Gastroesophageal sphincter (tissue), 4 donors: ENCODE data around the gene COPS7B. TPM values are rescaled to one million over a fixed set of nuclear protein-coding genes. Genes with fewer than 3 reads are reported as not detected.

Experiments used
- ATAC-seq: fragments of 150-250 bp; one replicate; pipeline ENCODE4 v1.9.1; 2016; ENCODE audit warnings: mild to moderate bottlenecking, moderate library complexity
- H3K27ac ChIP-seq, 4 donors: fragments of 200-600 bp; sonication (generic) in 3 of 4; 1 replicate in 3 of 4; 2 replicates in 1 of 4; pipeline ENCODE4 v1.5.1; 2016 to 2019
- H3K27me3 ChIP-seq: fragments of 200-600 bp; sonication (generic); one replicate; pipeline ENCODE4 v1.5.1; 2019
- H3K36me3 ChIP-seq, 2 donors: fragments of 200-600 bp; sonication (generic); one replicate each; pipeline ENCODE4 v1.5.1; 2019; ENCODE audit warnings: control low read depth in 1 of 2
- H3K4me1 ChIP-seq, 3 donors: fragments of 200-600 bp; sonication (generic); 1 replicate in 2 of 3; 2 replicates in 1 of 3; pipeline ENCODE4 v1.5.1; 2016 to 2019; ENCODE audit warnings: control low read depth in 2 of 3
- H3K4me3 ChIP-seq, 2 donors: fragments of 200-600 bp; sonication (generic); one replicate each; pipeline ENCODE4 v1.5.1; 2019; ENCODE audit warnings: mild to moderate bottlenecking in 1 of 2, moderate library complexity in 1 of 2
- H3K9me3 ChIP-seq, 3 donors: fragments of 200-600 bp; sonication (generic); one replicate each; pipeline ENCODE4 v1.5.1; 2017 to 2019; ENCODE audit warnings: control low read depth in 2 of 3
- EP300 ChIP-seq: sonication (generic); formaldehyde crosslinking; IDR thresholded peaks from one replicate; pipeline ENCODE4 v1.6.1; 2017; ENCODE audit warnings: antibody characterized with exemption, mild to moderate bottlenecking
- POLR2A ChIP-seq, 2 donors: fragments of 450-650 bp; IDR thresholded peaks; one replicate each; pipeline ENCODE4 v1.6.1; 2017; ENCODE audit warnings: antibody characterized with exemption in 2 of 2, mild to moderate bottlenecking in 2 of 2, moderate library complexity in 1 of 2
- POLR2AphosphoS5 ChIP-seq: sonication (generic); formaldehyde crosslinking; IDR thresholded peaks from one replicate; pipeline ENCODE4 v1.6.1; 2017; ENCODE audit warnings: antibody characterized with exemption
- WGBS, 2 donors: methylation state at CpG; one replicate each; pipeline ENCODE4 v1.1.5; 2018; ENCODE audit warnings: low coverage in 1 of 2; 5-methylcytosine and 5-hydroxymethylcytosine counted together
- total RNA-seq, 4 donors: library from RNA; depleted of rRNA; stranded (reverse); fragments of >200 nt; gene quantifications; one replicate each; pipeline ENCODE4 v1.1.0, GENCODE V29; 2016
- TF ChIP-seq, protein P1 (sequence below), 4 experiments: fragments of 200-600 bp in 2 of 4; fragments of 450-650 bp in 2 of 4; sonication (generic) in 1 of 4; IDR thresholded peaks; one replicate each; pipeline ENCODE4 v1.5.1; 2017 to 2019; ENCODE audit warnings: antibody characterized with exemption in 4 of 4, mild to moderate bottlenecking in 2 of 4, moderate library complexity in 2 of 4

Gene COPS7B
- total RNA-seq, 4 donors from 2014 or later: 24.2 to 39.4 (median 30.0) TPM

DNA sequence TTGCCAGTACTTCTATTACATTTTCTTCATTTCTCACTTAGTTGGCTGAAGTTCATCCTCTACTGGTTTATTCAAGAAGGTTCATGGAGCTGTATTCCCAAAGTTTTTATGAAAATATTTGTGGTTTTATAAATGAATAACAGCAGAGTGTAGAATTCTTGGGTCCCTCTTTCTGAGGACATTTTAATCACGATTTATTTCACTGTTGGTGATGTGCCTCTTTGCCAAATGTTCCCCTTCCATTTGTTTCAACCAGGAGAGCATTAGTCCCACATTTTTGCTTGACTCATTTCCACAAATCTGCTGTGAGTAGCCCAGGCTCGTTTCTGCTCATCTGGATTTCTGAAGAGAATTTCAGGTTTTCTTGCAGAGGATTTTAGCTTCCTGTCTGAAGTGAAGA lies 20.8 kb downstream of the COPS7B start:
- TF ChIP-seq POLR2A (IDR thresholded peaks at IDR 0.05) (no peak), EP300 (no peak), POLR2AphosphoS5 (no peak)
- TF ChIP-seq, protein P1, sequence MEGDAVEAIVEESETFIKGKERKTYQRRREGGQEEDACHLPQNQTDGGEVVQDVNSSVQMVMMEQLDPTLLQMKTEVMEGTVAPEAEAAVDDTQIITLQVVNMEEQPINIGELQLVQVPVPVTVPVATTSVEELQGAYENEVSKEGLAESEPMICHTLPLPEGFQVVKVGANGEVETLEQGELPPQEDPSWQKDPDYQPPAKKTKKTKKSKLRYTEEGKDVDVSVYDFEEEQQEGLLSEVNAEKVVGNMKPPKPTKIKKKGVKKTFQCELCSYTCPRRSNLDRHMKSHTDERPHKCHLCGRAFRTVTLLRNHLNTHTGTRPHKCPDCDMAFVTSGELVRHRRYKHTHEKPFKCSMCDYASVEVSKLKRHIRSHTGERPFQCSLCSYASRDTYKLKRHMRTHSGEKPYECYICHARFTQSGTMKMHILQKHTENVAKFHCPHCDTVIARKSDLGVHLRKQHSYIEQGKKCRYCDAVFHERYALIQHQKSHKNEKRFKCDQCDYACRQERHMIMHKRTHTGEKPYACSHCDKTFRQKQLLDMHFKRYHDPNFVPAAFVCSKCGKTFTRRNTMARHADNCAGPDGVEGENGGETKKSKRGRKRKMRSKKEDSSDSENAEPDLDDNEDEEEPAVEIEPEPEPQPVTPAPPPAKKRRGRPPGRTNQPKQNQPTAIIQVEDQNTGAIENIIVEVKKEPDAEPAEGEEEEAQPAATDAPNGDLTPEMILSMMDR (IDR thresholded peaks at IDR 0.05): no peak
- ATAC-seq: no peak
- WGBS, 2 donors: 80 to 91% methylated on average over 2 of the region's 2 CpGs

DNA sequence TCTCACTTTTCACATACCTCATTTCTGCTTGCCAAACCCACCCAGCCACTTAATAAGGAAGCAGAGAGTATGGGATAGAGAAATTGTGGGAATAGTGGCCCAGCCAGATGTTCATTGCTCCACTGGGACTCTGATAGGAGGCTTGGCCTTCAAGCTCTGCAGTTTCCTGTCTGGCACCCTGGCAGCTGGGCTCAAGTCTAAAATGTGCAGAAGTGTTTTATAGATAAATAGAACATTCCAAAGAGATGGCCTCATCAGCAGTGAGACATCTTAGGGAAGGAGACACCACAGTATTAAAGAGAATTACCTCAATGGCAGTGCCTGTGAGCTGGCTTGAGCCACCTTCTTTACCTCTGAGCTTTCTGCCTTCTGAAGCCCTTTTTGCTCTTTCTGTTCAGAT lies 24.7 kb downstream of the COPS7B start:
- H3K4me1 ChIP-seq: no peaks in the 10 kb centered on the region
- peaks cover 0 to 7% (median 0%) of the 10 kb centered on the region in 3 donors for H3K9me3 ChIP-seq
- H3K36me3 ChIP-seq: peaks cover 0 to 78% of the 10 kb centered on the region in 2 donors
- H3K4me3 ChIP-seq: no peak overlapping the region
- TF ChIP-seq EP300 (no peak), POLR2A (IDR thresholded peaks at IDR 0.05) (no peak), POLR2AphosphoS5 (no peak)
- TF ChIP-seq, protein P1 (IDR thresholded peaks at IDR 0.05): no peak
- no peaks in the 10 kb centered on the region for H3K27me3 ChIP-seq
- ATAC-seq: no peak
- no peak overlapping the region for H3K27ac ChIP-seq

More for the DNA sequence above, 20.8 kb downstream of the COPS7B start:
- Histone ChIP-seq H3K27me3 (no peaks in the 10 kb centered on the region), H3K36me3 (peaks cover 0 to 84% of the 10 kb centered on the region in 2 donors), H3K4me1 (no peaks in the 10 kb centered on the region), H3K27ac (no peak overlapping the region), H3K4me3 (no peak overlapping the region), H3K9me3 (no peaks in the 10 kb centered on the region)

DNA sequence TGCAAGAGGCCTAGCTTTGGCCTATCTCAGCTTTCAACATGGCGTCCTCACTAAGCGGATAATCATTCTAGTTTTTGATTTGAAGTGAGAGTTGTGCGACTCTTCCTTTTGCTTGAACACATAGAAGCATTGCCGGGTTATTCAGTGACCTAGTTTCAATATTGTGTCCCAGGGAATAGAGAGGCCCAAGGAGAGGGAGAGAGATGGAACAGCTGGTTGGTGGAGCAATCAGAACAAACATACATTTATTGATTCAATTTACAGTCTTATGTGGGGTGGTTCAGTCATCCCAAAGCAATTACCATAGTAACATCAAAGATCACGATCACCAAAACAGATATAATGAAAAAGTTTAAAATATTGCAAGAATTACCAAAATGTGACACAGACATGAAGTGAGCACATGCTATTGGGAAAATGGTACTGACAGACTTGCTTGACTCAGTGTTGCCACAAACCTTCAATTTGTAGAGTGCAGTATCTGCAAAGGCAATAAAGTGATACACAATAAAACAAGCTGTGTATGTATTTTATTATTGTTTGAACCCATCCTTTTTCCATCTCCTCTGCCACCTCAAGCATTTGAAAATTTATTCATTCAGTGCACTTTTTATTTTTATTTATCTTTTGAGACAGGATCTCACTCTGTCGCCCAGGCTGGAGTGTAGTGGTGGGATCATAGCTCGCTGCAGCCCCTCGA lies 30.2 kb downstream of the COPS7B start:
- H3K9me3 ChIP-seq: peaks cover 0 to 7% (median 0%) of the 10 kb centered on the region in 3 donors
- ATAC-seq: no peak
- no peaks in the 10 kb centered on the region for H3K27me3 ChIP-seq
- TF ChIP-seq POLR2AphosphoS5 (no peak), POLR2A (IDR thresholded peaks at IDR 0.05) (no peak), EP300 (no peak)
- TF ChIP-seq, protein P1 (IDR thresholded peaks at IDR 0.05): no peak
- WGBS, 2 donors: 89 to 95% methylated on average over 3 to 8 of the region's 8 CpGs
- no peak overlapping the region for H3K4me3 ChIP-seq
- no peak overlapping the region for H3K27ac ChIP-seq
- no peaks in the 10 kb centered on the region for H3K4me1 ChIP-seq
- peaks cover 0 to 23% of the 10 kb centered on the region in 2 donors for H3K36me3 ChIP-seq

DNA sequence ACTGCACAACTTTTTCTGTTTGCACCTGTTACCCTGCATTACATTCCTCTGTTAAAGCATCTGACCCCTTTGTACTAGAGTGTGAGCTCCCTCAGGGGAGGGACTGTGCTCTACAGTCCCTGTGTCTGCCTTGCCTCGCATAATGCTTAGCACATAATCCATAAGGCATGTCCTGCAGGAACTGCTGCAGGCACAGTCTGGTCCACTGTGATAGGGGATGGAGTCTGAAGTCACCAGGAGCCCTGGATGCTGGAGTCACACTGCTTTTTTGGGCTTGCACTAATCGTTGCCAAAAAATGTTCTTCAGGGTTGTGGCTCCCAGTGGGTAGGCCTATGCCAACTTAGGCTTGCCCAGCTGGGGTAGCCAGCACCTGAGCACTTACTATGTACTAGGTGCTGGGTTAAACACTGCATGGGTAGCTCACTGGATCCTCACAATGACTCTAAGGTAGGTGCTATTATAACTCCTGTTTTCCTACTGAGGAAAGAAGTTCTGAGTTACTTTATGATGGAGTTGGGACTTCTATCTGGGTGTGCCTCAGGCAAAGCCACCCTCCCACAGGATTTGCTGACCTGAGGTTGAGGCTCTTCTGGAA lies 33.3 kb downstream of the COPS7B start:
- ATAC-seq: no peak
- no peaks in the 10 kb centered on the region for H3K27me3 ChIP-seq

More for the DNA sequence above, 33.3 kb downstream of the COPS7B start:
- Histone ChIP-seq H3K9me3 (peaks cover 0 to 7% (median 0%) of the 10 kb centered on the region in 3 donors), H3K27ac (no peak overlapping the region), H3K4me3 (no peak overlapping the region), H3K36me3 (no peaks in the 10 kb centered on the region), H3K4me1 (no peaks in the 10 kb centered on the region)
- TF ChIP-seq EP300 (no peak), POLR2A (IDR thresholded peaks at IDR 0.05) (no peak), POLR2AphosphoS5 (no peak)
- TF ChIP-seq, protein P1 (IDR thresholded peaks at IDR 0.05): no peak
- 40% methylated on average over 1 of the region's 2 CpGs; no CpG with 5 or more reads in 1 of the 2 donors for WGBS, 2 donors
